ENCODE measurements around the gene USP22. TPM values are rescaled to one million over a fixed set of nuclear protein-coding genes. Genes with fewer than 3 reads are reported as not detected.

Gene USP22
- total and polyA plus RNA-seq, 2 of the 13 experiments (the other 11 are each of a cell fraction or from before 2014, with no cell fraction given) = 98.0 to 130 TPM

DNA sequence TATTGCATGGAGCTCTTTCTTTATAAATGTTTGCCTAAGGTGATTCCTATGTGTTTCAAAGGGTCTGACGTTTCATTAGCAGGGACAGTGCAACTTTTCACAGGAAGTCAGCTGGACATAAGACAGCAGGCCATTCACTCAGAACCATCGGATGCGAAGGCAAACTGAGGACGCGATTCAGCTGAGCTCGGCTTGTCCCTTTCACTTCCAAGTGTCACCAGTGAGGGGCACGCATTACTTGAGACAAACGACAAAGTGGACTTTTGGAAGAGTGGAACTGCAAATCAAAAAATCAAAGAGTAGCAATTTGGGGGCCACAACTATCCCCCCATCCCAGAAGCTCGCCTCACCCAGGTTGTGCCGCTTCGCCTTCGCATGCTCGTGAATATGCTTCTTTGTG is 14.6 kb downstream of the USP22 start (continued):
- TF ChIP-seq, protein P1, sequence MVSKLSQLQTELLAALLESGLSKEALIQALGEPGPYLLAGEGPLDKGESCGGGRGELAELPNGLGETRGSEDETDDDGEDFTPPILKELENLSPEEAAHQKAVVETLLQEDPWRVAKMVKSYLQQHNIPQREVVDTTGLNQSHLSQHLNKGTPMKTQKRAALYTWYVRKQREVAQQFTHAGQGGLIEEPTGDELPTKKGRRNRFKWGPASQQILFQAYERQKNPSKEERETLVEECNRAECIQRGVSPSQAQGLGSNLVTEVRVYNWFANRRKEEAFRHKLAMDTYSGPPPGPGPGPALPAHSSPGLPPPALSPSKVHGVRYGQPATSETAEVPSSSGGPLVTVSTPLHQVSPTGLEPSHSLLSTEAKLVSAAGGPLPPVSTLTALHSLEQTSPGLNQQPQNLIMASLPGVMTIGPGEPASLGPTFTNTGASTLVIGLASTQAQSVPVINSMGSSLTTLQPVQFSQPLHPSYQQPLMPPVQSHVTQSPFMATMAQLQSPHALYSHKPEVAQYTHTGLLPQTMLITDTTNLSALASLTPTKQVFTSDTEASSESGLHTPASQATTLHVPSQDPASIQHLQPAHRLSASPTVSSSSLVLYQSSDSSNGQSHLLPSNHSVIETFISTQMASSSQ (IDR thresholded peaks at IDR 0.05; ENCODE audit: low read depth) = no peak
- TF ChIP-seq, protein P1 (CRISPR knock-in tag; IDR thresholded peaks at IDR 0.05; ENCODE audit: borderline replicate concordance) = no peak
- TF ChIP-seq ZNF367 (CRISPR knock-in tag; IDR thresholded peaks at IDR 0.05; ENCODE audit: borderline replicate concordance) (no peak), ERF (CRISPR knock-in tag; IDR thresholded peaks at IDR 0.05) (no peak), NR3C1 (CRISPR knock-in tag; IDR thresholded peaks at IDR 0.05) (no peak), NFIB (CRISPR knock-in tag; IDR thresholded peaks at IDR 0.05; ENCODE audit: borderline replicate concordance) (no peak), ZNF546 (CRISPR knock-in tag; conservative IDR thresholded peaks at IDR 0.05) (no peak), ZNF292 (CRISPR knock-in tag; IDR thresholded peaks at IDR 0.05; ENCODE audit: borderline replicate concordance, low read depth) (no peak), NR2F1 (CRISPR knock-in tag; IDR thresholded peaks at IDR 0.05) (no peak), FOXP1 (IDR thresholded peaks at IDR 0.05) (no peak), FOXP1 (CRISPR knock-in tag; IDR thresholded peaks at IDR 0.05) (no peak)
- TF ChIP-seq, protein P2, sequence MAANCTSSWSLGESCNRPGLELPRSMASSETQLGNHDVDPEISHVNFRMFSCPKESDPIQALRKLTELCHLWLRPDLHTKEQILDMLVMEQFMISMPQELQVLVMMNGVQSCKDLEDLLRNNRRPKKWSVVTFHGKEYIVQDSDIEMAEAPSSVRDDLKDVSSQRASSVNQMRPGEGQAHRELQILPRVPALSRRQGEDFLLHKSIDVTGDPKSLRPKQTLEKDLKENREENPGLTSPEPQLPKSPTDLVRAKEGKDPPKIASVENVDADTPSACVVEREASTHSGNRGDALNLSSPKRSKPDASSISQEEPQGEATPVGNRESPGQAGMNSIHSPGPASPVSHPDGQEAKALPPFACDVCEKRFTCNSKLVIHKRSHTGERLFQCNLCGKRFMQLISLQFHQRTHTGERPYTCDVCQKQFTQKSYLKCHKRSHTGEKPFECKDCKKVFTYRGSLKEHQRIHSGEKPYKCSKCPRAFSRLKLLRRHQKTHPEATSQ (CRISPR knock-in tag; IDR thresholded peaks at IDR 0.05; ENCODE audit: borderline replicate concordance) = no peak
